Stomach (tissue), 9 donors: ENCODE data around the gene DNM3. TPM values are rescaled to one million over a fixed set of nuclear protein-coding genes. Genes with fewer than 3 reads are reported as not detected.
"Not testable (repeated sequence)": the region's sequence is repeated elsewhere in the genome, so short reads cannot be mapped to it uniquely, and the experiment has no call there.

Experiments
- DNase-seq, 2 donors: peaks; one replicate each; pipeline versions ENCODE4 v3.0.0 to v3.0.0-alpha.2; 2013 to 2019
- H3K27ac ChIP-seq, 5 donors: fragments of 200-600 bp in 4 of 5; sonication (generic) in 4 of 5; one replicate each; pipeline ENCODE4 v1.5.1; 2013 to 2019; ENCODE audit warnings: mild to moderate bottlenecking in 1 of 5, moderate library complexity in 1 of 5
- H3K27me3 ChIP-seq, 3 donors: fragments of 200-600 bp; sonication (generic); one replicate each; pipeline ENCODE4 v1.5.1; 2017 to 2019; ENCODE audit warnings: mixed run types in 1 of 3
- H3K36me3 ChIP-seq, 4 donors: fragments of 200-600 bp; sonication (generic); 1 replicate in 3 of 4; 2 replicates in 1 of 4; pipeline ENCODE4 v1.5.1; 2016 to 2019
- H3K4me1 ChIP-seq, 4 donors: fragments of 200-600 bp; sonication (generic); one replicate each; pipeline ENCODE4 v1.5.1; 2016 to 2019
- H3K4me3 ChIP-seq, 4 donors: fragments of 200-600 bp; sonication (generic) in 3 of 4; one replicate each; pipeline ENCODE4 v1.5.1; 2016 to 2019; ENCODE audit warnings: mild to moderate bottlenecking in 1 of 4
- H3K9me3 ChIP-seq, 4 donors: fragments of 200-600 bp; sonication (generic); one replicate each; pipeline ENCODE4 v1.5.1; 2016 to 2019
- EP300 ChIP-seq: sonication (generic); formaldehyde crosslinking; IDR thresholded peaks from one replicate; pipeline ENCODE4 v1.6.1; 2017; ENCODE audit warnings: antibody characterized with exemption
- POLR2A ChIP-seq, 4 donors: fragments of 450-650 bp; IDR thresholded peaks; one replicate each; pipeline ENCODE4 v1.6.1; 2016; ENCODE audit warnings: antibody characterized with exemption in 4 of 4, control low read depth in 2 of 4, mild to moderate bottlenecking in 1 of 4, moderate library complexity in 1 of 4
- POLR2AphosphoS5 ChIP-seq, 3 donors: sonication (generic); formaldehyde crosslinking; IDR thresholded peaks; one replicate each; pipeline ENCODE4 v1.6.1; 2016; ENCODE audit warnings: antibody characterized with exemption in 3 of 3
- WGBS, 5 donors: extraction: QIAGEN DNeasy Blood & Tissue Kit in 3 of 5; methylation state at CpG; one replicate each; pipeline versions ENCODE4 v1.1.5 to v1.1.7; 2013 to 2018; 5-methylcytosine and 5-hydroxymethylcytosine counted together
- intact Hi-C: fragments of 100-400 bp; cut with DNase I; formaldehyde crosslinking; loops from one replicate; pipeline ENCODE4 v1.15.1; 2023; ENCODE audit warnings: low total_unique reads
- polyA plus RNA-seq, 3 donors: library from polyadenylated mRNA; stranded (reverse); fragments of 200-250 nt; gene quantifications; one replicate each; pipeline ENCODE4 v1.2.3, GENCODE V29; 2013
- total RNA-seq, 5 donors: library from RNA; depleted of rRNA; stranded (reverse); fragments of >200 nt; gene quantifications; one replicate each; pipeline versions ENCODE4 v1.1.0 to v1.2.3, GENCODE V29; 2014 to 2016
- TF ChIP-seq, protein P1 (sequence below), 7 experiments: fragments of 450-650 bp in 4 of 7; fragments of 200-600 bp in 3 of 7; sonication (generic) in 3 of 7; IDR thresholded peaks; one replicate each; pipeline ENCODE4 v1.5.1; 2016 to 2019; ENCODE audit warnings: antibody characterized with exemption in 7 of 7, control low read depth in 2 of 7, mild to moderate bottlenecking in 1 of 7
- donor health status: healthy with polysubstance abuse.
- donor health status: Bipolar disorder and iron deficiency.
- donor health status: healthy.

DNM3 gene
- total and polyA plus RNA-seq, 8 donors = 0.58 to 13.8 (median 2.2) TPM

DNA sequence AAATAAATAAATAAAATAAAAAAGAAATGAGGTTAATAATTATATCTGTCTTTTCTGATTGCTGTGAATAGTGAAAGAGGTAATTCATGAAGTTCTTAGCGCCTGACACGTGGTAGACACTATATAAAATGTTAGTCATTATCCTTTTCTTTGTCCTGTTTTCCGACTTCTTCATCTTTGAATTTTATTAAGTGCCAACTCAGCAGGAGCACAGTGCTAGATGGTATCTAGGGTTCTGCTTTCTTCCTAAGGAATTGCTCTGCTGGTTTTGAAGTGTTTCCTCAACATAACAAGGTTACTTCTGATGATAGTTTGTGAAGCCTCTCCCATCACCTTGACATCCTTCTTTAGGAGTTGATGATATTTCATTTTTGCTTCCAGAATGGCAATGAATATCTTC is 227.0 kb downstream of the DNM3 start:
- no peaks in the 10 kb centered on the region for H3K27me3 ChIP-seq
- no peak for DNase-seq
- no peaks in the 10 kb centered on the region for H3K4me1 ChIP-seq
- TF ChIP-seq, protein P1, sequence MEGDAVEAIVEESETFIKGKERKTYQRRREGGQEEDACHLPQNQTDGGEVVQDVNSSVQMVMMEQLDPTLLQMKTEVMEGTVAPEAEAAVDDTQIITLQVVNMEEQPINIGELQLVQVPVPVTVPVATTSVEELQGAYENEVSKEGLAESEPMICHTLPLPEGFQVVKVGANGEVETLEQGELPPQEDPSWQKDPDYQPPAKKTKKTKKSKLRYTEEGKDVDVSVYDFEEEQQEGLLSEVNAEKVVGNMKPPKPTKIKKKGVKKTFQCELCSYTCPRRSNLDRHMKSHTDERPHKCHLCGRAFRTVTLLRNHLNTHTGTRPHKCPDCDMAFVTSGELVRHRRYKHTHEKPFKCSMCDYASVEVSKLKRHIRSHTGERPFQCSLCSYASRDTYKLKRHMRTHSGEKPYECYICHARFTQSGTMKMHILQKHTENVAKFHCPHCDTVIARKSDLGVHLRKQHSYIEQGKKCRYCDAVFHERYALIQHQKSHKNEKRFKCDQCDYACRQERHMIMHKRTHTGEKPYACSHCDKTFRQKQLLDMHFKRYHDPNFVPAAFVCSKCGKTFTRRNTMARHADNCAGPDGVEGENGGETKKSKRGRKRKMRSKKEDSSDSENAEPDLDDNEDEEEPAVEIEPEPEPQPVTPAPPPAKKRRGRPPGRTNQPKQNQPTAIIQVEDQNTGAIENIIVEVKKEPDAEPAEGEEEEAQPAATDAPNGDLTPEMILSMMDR (IDR thresholded peaks at IDR 0.05) = no peak
- no peak for TF ChIP-seq EP300
- no peaks in the 10 kb centered on the region for H3K9me3 ChIP-seq
- 88 to 95% (median 90%) methylated on average over 3 of the region's 3 CpGs for WGBS, 5 donors
- H3K27ac ChIP-seq = no peak overlapping the region
- no peak overlapping the region for H3K4me3 ChIP-seq
- intact Hi-C loops = no loop called here
- no peaks in the 10 kb centered on the region for H3K36me3 ChIP-seq

DNA sequence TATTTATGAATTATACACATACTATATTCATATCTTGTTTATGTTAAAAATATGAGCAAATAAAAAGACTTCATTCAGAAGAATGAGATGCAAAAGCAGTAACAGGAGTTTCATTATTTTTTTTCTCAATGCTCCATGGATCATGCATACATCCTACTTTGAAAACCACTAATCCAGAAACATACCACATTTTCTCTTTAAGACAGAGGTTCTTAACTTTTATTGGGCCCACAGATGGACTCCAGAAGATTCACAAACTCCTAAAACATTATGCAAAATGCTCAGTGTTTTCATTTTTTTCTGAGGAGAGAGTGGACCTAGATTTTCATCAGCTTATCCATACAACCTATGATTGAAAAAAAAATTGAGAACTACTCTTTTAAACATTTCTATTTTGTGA is 227.8 kb downstream of the DNM3 start:
- H3K9me3 ChIP-seq = no peaks in the 10 kb centered on the region
- intact Hi-C loops = no loop called here
- no peak overlapping the region for H3K27ac ChIP-seq
- H3K4me3 ChIP-seq = no peak overlapping the region
- H3K4me1 ChIP-seq = no peaks in the 10 kb centered on the region
- no peaks in the 10 kb centered on the region for H3K36me3 ChIP-seq
- TF ChIP-seq POLR2A (IDR thresholded peaks at IDR 0.05) = no peak
- TF ChIP-seq EP300 = no peak
- TF ChIP-seq, protein P1 (IDR thresholded peaks at IDR 0.05) = no peak
- no peak for TF ChIP-seq POLR2AphosphoS5 (IDR thresholded peaks at IDR 0.05)
- no peaks in the 10 kb centered on the region for H3K27me3 ChIP-seq
- DNase-seq = no peak

DNA sequence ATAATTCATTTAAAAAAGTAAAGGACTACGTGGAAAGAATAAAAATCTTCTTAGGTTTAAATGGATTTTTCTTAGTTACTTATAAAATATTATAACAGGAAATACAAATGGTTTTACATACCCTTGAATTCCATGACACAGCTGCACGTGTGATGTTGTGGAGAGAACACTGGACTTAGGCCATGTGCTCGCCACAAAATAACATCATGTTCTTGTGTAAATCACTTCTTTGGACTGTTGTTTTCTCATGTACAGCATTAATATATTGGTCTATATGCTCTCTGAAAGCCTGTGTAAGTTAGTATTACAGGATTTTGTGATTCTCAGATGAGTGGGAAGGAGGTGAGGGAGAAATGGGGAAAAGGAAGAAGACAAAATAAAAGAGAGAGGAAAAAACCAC is 228.2 kb downstream of the DNM3 start:
- Histone ChIP-seq H3K4me3 (no peak overlapping the region), H3K27ac (no peak overlapping the region), H3K4me1 (no peaks in the 10 kb centered on the region), H3K36me3 (no peaks in the 10 kb centered on the region), H3K9me3 (no peaks in the 10 kb centered on the region), H3K27me3 (no peaks in the 10 kb centered on the region)
- intact Hi-C loops = no loop called here
- TF ChIP-seq, protein P1 (IDR thresholded peaks at IDR 0.05) = no peak
- TF ChIP-seq EP300 (no peak), POLR2AphosphoS5 (IDR thresholded peaks at IDR 0.05) (no peak), POLR2A (IDR thresholded peaks at IDR 0.05) (no peak)
- WGBS, 5 donors = 59 to 74% (median 68%) methylated on average over 3 of the region's 3 CpGs
- DNase-seq = peak in 1 of 2 donors; percentile 52

GRCh38 chr1:172070055-172070454 is 228.8 kb downstream of the DNM3 start:
- Histone ChIP-seq H3K4me3 (no peak overlapping the region), H3K27me3 (no peaks in the 10 kb centered on the region), H3K36me3 (no peaks in the 10 kb centered on the region), H3K4me1 (no peaks in the 10 kb centered on the region), H3K27ac (no peak overlapping the region), H3K9me3 (no peaks in the 10 kb centered on the region)
- intact Hi-C loops = no loop called here
- no peak for DNase-seq
- TF ChIP-seq POLR2AphosphoS5 (IDR thresholded peaks at IDR 0.05) (no peak), POLR2A (IDR thresholded peaks at IDR 0.05) (no peak), EP300 (no peak)
- TF ChIP-seq, protein P1 (IDR thresholded peaks at IDR 0.05) = no peak

- Histone ChIP-seq H3K9me3 (no peaks in the 10 kb centered on the region), H3K27me3 (no peaks in the 10 kb centered on the region), H3K36me3 (no peaks in the 10 kb centered on the region), H3K27ac (no peak overlapping the region), H3K4me3 (no peak overlapping the region), H3K4me1 (no peaks in the 10 kb centered on the region)
- 67 to 85% (median 77%) methylated on average over 2 of the region's 2 CpGs for WGBS, 5 donors
- intact Hi-C loops = no loop called here
- TF ChIP-seq POLR2A (IDR thresholded peaks at IDR 0.05) = no peak
- TF ChIP-seq EP300 = no peak
- TF ChIP-seq, protein P1 (IDR thresholded peaks at IDR 0.05) = no peak
- TF ChIP-seq POLR2AphosphoS5 (IDR thresholded peaks at IDR 0.05) = no peak
- peak in 1 of 2 donors; percentile 80 for DNase-seq
These were observed 230.4 kb downstream of the DNM3 start for GRCh38 chr1:172071746-172072145.

GRCh38 chr1:172079859-172080258 is 238.6 kb downstream of the DNM3 start:
- H3K4me1 ChIP-seq, H3K4me3 ChIP-seq, H3K27me3 ChIP-seq, DNase-seq, H3K36me3 ChIP-seq, H3K27ac ChIP-seq, H3K9me3 ChIP-seq: not testable (repeated sequence)
- 94 to 100% (median 96%) methylated on average over 2 to 4 of the region's 4 CpGs for WGBS, 5 donors
- intact Hi-C loops = loop anchor here (10.0 kb wide), 1 partner anchor 325 kb away; no protein-coding TSS in a partner anchor
